CD4-positive, alpha-beta T cell treated with Interleukin-21 for 1 hour (primary cell): ENCODE results near the gene SLC5A1.

Experiments
- DNase-seq: peaks from one replicate; pipeline ENCODE4 v3.0.0-alpha.2; 2020

SLC5A1 gene

GRCh38 chr22:32042924-32043323, at the start of gene SLC5A1:
Gene SLC5A1 (plus strand): TSS chr22:32043261. CDS start chr22:32043282, 21 bp downstream.
- no peak for DNase-seq

GRCh38 chr22:31995046-31995445, 48.0 kb upstream of the SLC5A1 start:
- DNase-seq = no peak

DNA sequence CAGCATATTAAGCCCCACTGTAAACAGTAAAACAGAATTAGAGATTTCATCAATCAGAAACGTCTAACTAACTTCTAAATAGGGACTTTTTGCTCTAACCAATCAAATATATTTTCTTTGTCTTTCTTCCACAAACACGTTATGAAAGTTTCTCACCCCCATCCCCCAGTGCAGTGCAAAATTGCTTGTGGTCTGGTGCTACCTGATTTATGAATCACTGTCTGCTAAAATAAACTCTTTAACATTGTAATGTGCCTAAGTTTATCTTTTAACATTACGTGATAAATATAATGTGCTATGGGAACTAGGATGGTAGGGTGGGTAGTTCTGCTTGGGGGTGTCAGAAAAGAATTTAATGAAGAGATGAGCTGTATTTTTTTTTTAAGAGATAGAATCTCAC, 47.3 kb upstream of the SLC5A1 start:
- DNase-seq = no peak

- DNase-seq = no peak
Measured at GRCh38 chr22:31998784-31999385, 44.2 kb upstream of the SLC5A1 start.

GRCh38 chr22:32000181-32000580, 42.9 kb upstream of the SLC5A1 start:
- no peak for DNase-seq

DNA sequence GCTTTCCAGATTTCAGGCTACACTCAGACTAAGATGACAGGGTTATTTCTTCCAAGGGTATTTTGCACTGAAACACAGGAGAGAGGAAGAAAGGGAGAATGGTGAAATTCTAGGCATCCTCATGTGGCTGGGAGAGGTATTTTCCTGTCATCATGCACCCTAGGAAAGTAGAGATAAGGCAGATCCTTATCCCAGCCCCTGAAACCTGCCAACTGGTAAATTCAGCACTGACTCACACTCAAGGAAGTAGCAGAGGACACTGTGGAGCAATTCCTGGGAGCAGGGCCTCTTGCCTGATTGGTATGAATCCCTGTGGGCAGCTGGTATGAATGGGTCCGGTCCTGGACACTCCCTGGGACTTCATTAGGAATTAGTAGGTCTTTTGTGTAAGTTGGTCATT, 37.6 kb upstream of the SLC5A1 start:
- DNase-seq = no peak

DNA sequence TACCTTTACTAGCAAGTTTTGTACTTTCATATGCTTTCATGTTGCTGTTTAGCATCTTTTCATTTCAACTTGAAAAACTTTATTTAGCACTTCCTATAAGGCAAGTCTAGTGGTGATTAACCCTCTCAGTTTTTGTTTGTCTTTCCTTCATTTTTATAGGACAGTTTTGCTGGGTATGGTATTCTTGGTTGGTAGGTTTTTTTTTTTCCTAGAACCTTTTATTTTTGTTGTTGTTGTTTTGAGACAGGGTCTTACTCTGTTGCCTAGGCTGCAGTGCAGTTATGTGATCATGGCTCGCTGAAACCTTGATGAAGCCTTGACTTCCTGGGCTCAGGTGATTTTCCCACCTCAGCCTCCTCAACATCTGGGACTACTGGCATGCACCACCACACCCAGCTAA, 29.9 kb upstream of the SLC5A1 start:
- DNase-seq = no peak

GRCh38 chr22:32016081-32016480, 27.0 kb upstream of the SLC5A1 start:
- DNase-seq = no peak

DNA sequence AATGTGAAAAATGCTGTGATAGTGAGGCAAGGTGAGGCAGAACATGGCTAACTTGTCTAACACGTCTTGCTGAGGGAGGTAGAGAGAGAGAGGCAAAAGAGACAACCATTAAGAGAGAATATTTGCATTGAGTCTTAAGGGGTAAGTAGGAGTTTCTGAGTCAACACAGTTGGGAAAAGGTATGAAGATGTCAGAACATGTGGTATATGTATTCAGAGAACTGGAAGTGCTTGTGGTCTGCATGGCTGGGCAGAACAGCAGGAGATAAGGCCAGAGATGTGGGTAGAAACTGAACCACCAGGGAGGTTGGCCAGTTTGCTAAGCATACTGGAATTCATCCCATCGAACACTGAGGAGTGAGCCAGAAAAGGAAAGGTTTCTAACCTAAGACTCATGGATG, 25.0 kb upstream of the SLC5A1 start:
- no peak for DNase-seq

- no peak for DNase-seq
Measured at GRCh38 chr22:32020117-32020516, 22.9 kb upstream of the SLC5A1 start.

DNA sequence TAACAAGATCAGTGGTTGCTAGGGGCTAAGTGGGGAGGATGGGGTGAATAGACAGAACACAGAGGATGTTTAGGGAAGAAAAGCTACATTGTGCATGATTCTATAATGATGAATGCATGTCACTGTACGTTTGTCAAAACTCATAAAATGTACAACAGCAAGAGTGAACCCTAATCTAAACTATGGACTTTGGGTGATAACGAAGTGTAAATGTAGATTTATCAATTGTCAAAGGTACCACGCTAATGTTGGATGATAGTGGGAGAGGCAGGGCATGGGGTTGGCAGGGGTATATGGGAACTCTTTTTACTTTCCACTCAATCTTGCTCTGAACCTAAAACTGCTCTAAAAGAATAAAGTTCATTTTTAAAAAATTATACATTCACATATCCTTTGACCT, 21.3 kb upstream of the SLC5A1 start:
- DNase-seq = no peak

DNA sequence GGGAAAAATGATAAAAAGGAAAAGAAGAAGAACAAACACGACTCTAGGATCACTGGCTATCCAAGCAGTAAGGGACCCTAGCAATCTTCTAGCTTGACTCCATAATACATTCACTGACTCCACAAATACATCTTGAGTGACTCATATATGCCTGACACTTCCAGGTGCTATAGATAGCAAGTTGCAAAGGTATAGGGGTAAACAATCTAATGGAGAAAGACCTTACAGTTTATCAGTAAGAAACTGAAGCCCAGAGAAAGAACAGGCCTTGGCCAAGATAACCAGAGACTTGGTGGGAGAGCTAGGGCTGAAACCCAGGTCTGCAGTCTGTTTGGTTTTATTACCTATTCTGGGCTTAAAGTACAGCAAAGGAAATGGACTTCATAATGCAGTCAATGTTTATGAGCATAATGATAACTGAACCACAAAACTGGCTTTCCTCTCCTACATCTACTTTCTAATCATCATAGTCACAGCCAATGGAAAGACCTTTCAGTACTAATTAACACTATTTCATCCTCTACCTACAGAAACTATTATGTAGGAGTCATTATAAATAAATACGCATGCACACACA, 19.7 kb upstream of the SLC5A1 start:
- DNase-seq = no peak

DNA sequence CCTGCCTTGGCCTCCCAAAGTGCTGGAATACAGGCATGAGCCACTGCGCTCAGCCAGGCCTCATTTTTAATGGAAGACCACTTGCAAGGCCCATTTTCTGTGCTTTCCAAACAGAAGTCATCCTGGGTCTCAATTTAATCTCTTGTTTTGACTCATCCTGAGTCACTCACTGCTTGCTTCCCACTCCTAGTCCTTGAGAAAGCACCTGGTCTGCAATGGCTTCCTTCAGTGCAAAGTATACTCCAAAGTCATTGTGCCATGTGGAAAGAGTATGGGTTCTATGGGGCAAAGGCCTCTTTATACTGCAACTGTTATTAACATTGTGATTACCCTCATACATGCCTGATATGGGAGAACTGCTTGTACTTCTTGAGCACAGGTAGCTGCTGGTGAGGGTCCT, 18.3 kb upstream of the SLC5A1 start:
- no peak for DNase-seq

DNA sequence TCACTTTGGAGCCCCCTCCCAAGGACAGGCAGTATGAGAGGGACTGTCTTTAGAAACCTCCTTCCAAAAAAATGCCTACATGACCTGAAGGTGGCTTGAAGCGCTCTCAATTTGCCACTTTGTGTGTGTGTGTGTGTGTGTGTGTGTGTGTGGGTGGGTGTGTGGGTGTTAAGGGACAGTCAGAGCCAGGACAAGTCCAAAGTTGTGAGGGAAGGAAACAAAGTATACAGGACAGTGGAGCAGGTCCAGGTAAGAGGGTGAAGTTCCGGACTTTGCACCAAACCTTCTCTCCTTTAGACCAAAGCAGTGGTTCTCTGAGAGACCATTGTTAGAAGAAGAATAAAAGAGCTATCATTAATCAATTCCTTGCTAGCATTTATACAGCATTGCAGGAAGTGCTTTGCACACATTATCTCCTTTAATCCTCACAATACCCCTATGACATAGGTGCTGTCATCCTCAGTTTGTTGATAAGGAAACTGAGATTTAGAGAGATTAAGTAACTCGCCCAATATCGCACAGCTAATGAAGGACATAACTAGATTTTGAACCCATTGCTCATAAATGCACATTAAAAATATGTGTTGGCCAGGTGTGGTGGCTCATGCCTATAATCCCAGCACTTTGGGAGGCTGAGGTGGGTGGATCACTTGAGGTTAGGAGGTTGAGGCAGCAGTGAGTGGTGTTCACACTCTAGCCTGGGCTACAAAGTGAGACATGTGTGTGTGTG, 12.4 kb upstream of the SLC5A1 start:
- DNase-seq = no peak

DNA sequence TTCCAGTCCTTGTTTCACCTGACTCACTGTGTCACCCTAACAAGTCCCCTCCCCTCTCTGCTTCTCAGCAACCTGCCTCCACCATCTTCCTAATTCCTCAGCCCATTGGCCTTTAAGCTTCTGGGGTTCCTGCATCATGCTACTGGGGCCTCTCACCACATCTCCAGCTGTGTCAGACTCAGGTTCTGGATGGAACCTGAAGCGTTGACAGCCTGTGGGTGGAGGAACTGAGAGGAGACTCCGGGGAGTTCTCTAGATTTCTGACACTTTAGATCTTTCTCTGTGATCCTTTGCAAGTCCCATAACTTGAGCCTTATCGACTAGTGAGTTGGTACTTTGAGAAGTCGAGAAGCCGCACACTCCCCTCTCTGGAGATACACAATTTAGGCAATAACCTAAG, 11.6 kb upstream of the SLC5A1 start:
- no peak for DNase-seq

GRCh38 chr22:32034275-32034674, 8.8 kb upstream of the SLC5A1 start:
- DNase-seq = no peak

GRCh38 chr22:32037236-32037635, 5.8 kb upstream of the SLC5A1 start:
- no peak for DNase-seq

- DNase-seq = no peak
Measured at GRCh38 chr22:32040324-32040904, 2.6 kb upstream of the SLC5A1 start.

DNA sequence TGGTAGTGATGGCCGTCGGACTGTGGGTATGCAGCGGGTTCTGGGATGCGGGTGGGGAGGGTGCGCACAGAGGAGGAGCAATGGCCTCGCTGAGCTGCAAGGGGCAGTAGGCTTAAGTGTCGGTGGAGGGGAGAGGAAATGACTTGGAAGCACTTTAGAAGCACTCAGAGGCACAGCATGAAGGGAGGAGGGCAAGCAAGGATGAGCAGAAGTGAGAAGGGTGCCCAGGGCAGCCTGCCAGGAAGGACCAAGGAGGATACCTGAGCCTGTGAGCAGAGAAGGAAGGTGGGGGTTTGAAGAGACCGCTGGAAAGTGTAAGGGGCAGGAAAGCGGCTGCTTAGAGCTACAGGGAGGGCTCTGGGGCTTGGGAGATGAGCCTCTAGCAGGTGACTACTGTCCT, 330 bp downstream of the SLC5A1 start:
- DNase-seq = no peak

DNA sequence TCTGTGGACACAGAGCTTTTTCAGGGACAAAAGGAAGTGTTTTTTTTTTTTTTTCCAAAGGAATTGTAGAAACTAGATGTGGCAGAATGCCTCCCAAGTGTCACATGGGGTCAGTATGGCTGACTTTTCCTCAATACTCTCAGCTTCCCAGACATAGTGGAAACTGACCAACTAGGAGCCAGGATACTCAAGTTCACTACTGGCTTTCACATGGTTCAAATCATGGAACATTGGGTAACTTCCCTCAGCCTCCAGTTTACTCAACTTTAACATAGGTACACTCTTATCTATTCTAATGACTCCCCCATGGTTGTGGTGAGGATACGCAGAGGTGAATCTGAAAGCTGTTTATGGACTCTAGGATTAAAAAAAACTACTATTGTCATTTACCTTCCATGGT, 1.4 kb downstream of the SLC5A1 start:
- no peak for DNase-seq

DNA sequence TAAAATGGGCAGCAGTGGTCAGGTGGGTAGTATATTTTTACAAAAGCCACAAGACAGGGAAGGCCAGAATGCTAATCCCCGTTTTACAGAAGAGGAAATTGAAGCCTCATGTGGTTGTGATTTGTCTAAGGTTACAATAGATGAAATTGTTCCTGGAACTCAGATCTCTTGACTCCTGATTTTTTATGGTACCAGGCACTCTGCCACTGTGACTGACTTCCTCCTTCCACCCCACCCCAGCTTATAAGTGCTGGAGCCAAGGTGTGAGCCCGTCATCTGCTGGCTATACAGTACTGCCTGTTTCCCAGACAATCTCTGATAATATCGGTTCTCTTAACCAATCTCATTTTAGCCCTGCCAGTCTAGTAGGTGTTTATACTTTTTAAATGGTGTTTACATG, 1.9 kb downstream of the SLC5A1 start:
- no peak for DNase-seq

DNA sequence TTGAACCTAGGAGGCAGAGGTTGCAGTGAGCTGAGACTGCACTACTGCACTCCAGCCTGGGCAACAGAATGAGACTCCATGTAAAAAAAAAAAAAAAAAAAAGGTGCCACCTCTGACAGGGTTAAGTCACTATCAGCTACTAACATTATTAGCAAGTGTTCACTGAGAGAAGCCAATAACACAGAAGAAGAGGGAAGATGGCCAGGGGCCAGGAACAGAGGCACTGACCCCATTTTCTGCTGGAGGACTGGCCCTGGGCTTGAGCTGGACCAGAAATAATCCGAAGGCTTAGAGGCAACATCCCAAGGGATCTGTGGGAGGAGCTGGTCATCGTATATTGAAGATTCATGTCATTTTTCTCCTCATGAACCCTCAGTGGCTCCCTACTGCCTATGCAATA, 5.0 kb downstream of the SLC5A1 start:
- no peak for DNase-seq

DNA sequence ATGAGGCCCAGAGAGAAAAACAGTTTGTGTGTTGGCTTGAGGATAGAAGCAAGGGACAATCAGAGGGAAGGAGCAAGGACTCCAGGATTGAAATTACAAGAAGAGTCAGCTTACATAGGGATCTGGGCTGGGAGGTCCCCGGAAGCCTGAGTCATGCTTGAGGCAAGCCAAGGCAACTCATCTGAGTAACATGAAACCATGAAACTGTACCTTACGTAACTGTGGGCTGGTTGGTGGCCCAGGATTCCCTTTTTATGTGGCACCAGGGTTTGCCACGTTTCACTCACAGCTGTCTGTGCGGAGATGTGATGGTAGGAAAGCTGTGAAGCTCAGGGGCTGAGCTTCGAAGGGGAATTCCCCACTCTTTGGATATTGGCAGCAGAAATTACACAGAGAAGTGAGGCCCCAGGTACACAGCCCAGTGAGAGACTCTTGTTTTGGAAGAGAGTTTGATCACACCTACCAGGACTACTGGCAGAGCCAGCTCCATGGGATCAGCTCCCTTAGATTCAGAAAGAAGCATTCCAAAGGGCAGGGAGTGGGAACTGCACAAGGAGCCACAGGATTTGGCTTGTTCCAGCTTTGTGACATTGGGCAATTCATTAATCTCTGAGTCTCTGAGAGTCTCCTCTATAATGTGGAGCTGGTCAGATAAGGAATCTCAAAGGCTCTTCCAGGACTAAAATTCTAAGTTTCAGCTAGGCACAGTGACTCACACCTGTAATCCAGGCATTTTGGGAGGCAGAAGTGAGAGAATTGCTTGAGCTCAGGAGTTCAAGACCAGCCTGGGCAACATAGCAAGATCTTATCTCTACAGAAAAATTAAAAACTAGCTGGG, 7.8 kb downstream of the SLC5A1 start:
- peak; percentile 45 for DNase-seq
